ENCODE results near the gene ALG10.

DNA sequence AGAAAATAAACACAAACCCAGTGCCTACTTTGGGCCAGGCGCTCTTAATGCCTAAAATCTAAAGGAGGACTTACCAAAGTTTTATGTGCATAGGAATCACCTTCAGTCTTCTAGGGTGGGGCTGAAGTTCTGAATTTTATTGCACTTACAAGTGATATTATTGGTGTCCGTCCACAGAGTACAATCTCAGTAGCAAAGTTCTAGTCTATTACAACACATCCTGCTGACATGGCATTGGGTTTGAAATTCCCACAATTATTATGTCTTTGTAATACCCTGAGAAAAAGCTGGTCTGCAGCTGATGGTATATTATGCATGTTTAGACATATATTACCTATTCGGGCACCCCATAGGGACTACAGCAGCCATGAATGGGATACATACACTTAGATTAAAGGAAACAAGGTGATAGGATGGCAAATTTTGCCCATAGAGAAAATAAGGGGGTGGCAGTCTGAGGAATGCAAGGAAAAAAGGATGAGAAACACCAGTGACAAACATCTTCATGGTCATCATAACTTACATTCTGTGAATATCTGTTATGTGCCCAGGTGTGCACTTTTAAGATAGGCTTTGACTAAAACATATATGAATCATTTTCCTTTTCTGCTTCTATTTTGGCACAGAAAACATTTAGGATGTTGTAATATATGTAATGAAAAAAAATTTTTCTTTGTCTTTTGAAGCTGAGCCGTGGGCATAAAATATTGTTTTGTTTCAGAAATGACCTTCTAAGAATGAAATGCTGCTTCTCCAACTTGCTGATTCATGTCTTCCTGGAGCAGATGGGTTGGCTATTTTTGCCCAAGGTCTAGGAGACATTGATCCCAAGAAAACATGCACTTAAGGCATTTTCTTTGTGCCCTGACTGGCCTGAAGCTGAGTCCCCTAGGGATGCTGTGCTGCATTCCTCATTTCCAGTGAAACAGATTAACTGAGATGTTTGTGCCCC is 27.2 kb upstream of the ALG10 start:
- TF ChIP-seq, protein P1, sequence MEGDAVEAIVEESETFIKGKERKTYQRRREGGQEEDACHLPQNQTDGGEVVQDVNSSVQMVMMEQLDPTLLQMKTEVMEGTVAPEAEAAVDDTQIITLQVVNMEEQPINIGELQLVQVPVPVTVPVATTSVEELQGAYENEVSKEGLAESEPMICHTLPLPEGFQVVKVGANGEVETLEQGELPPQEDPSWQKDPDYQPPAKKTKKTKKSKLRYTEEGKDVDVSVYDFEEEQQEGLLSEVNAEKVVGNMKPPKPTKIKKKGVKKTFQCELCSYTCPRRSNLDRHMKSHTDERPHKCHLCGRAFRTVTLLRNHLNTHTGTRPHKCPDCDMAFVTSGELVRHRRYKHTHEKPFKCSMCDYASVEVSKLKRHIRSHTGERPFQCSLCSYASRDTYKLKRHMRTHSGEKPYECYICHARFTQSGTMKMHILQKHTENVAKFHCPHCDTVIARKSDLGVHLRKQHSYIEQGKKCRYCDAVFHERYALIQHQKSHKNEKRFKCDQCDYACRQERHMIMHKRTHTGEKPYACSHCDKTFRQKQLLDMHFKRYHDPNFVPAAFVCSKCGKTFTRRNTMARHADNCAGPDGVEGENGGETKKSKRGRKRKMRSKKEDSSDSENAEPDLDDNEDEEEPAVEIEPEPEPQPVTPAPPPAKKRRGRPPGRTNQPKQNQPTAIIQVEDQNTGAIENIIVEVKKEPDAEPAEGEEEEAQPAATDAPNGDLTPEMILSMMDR (IDR thresholded peaks at IDR 0.05; ENCODE audit: low read depth, low read length), result no peak
- no peak for TF ChIP-seq EZH2phosphoT487 (IDR thresholded peaks at IDR 0.05; ENCODE audit: low read depth)
